RPMI8226 (cell line): ENCODE measurements around the gene ZNF304.
"Not testable (repeated sequence)": the region's sequence is repeated elsewhere in the genome, so short reads cannot be mapped to it uniquely, and the experiment has no call there.

ENCODE experiments used
- DNase-seq: peaks from one replicate; pipeline ENCODE4 v3.0.0-alpha.2; 2015

The ZNF304 gene

GRCh38 chr19:57362997-57363687 is 12.1 kb downstream of the ZNF304 start, which contains the start of the genes TRAPPC2B and ZNF547:
TSS of gene TRAPPC2B (plus strand) at chr19:57363551. CDS start at chr19:57364834, 1,283 bp downstream.
TSS of gene ZNF547 (plus strand) at chr19:57363551. CDS start at chr19:57368556, 5,005 bp downstream.
- peak; percentile 99 for DNase-seq

- DNase-seq: peak; percentile 14
These were observed 12.7 kb downstream of the ZNF304 start for GRCh38 chr19:57363688-57364181.

- no peak for DNase-seq
These were observed 15.7 kb downstream of the ZNF304 start for GRCh38 chr19:57366776-57367175.

- no peak for DNase-seq
These were observed 23.1 kb downstream of the ZNF304 start for GRCh38 chr19:57374179-57374578.

GRCh38 chr19:57374647-57375046 is 23.6 kb downstream of the ZNF304 start:
- DNase-seq: not testable (repeated sequence)

GRCh38 chr19:57376151-57376550 is 25.1 kb downstream of the ZNF304 start:
- DNase-seq: no peak

GRCh38 chr19:57377498-57378146 is 26.6 kb downstream of the ZNF304 start:
- DNase-seq: no peak

GRCh38 chr19:57380923-57381322 is 29.9 kb downstream of the ZNF304 start:
- DNase-seq: no peak

- no peak for DNase-seq
These were observed 31.9 kb downstream of the ZNF304 start for GRCh38 chr19:57382806-57383488.

- DNase-seq: no peak
These were observed 38.2 kb downstream of the ZNF304 start for GRCh38 chr19:57389194-57389729.

- DNase-seq: peak; percentile 95
These were observed 38.9 kb downstream of the ZNF304 start, which contains the start of gene ZNF548 for GRCh38 chr19:57389730-57390598. TSS of gene ZNF548 (plus strand) at chr19:57389854. CDS start at chr19:57390100, 246 bp downstream.

- no peak for DNase-seq
These were observed 44.6 kb downstream of the ZNF304 start for GRCh38 chr19:57395710-57396109.

- DNase-seq: no peak
These were observed 47.8 kb downstream of the ZNF304 start for GRCh38 chr19:57398868-57399267.

GRCh38 chr19:57403737-57404563 is 52.9 kb downstream of the ZNF304 start:
- no peak for DNase-seq

GRCh38 chr19:57406516-57407123 is 55.5 kb downstream of the ZNF304 start:
- peak; percentile 75 for DNase-seq
